SK-N-SH (cell line): ENCODE measurements around the gene ZNF407. TPM values are rescaled to one million over a fixed set of nuclear protein-coding genes. Genes with fewer than 3 reads are reported as not detected.

Experiments
- CTCF ChIA-PET: fragments of 300-600, 350-600 bp; formaldehyde crosslinking; extraction: SDS; loops from one replicate; lab custom pipeline; 2021; lab: Yijun Ruan, JAX
- POLR2A ChIA-PET: fragments of 350-600 bp; sonication (Branson Sonifier 250); formaldehyde crosslinking; extraction: SDS; loops from one replicate; lab custom pipeline; 2020; ENCODE audit warnings: antibody characterized with exemption, inconsistent platforms; lab: Yijun Ruan, JAX
- DNase-seq: peaks from one replicate; pipeline ENCODE4 v3.0.0; 2012
- H2AFZ ChIP-seq: fragments of 200-600 bp; sonication (generic); 2 replicates; pipeline ENCODE4 v1.8.1; 2016; ENCODE audit warnings: antibody characterized with exemption, mild to moderate bottlenecking, low read depth
- H3F3A ChIP-seq: fragments of 200-600 bp; sonication (generic); replicated peaks from 2 replicates; pipeline ENCODE3; 2016; ENCODE audit warnings: antibody characterized with exemption, mild to moderate bottlenecking; ENCODE audit not compliant: insufficient read depth
- H3K27ac ChIP-seq, 2 experiments: fragments of 200-500 bp in 1 of 2; fragments of 200-600 bp in 1 of 2; sonication (Bioruptor generic) in 1 of 2; sonication (generic), shearing (Covaris generic) in 1 of 2; 2 replicates each; pipeline versions ENCODE4 v1.5.1 to v1.6.1; 2014 to 2016; ENCODE audit warnings: low read depth in 2 of 2, inconsistent platforms in 1 of 2, low read length in 1 of 2, mild to moderate bottlenecking in 1 of 2, mixed read lengths in 1 of 2
- H3K27me3 ChIP-seq: fragments of 200-600 bp; sonication (generic), shearing (Covaris generic); 2 replicates; pipeline ENCODE4 v1.6.1; 2016; ENCODE audit warnings: mixed run types; ENCODE audit not compliant: insufficient read depth
- H3K36me3 ChIP-seq, 2 experiments: fragments of 200-500 bp in 1 of 2; fragments of 200-600 bp in 1 of 2; sonication (Bioruptor generic) in 1 of 2; sonication (generic) in 1 of 2; replicated peaks in 1 of 2; 2 replicates each; pipeline versions ENCODE3 to v1.5.1; 2014 to 2016; ENCODE audit warnings: low read length in 1 of 2, mild to moderate bottlenecking in 1 of 2; ENCODE audit not compliant: insufficient read depth in 2 of 2, control insufficient read depth in 1 of 2
- H3K4me1 ChIP-seq, 2 experiments: fragments of 200-500 bp in 1 of 2; fragments of 200-600 bp in 1 of 2; sonication (Bioruptor generic) in 1 of 2; sonication (generic), shearing (Covaris generic) in 1 of 2; 2 replicates each; pipeline versions ENCODE4 v1.5.1 to v1.6.1; 2014 to 2016; ENCODE audit warnings: low read depth in 1 of 2, low read length in 1 of 2, mixed run types in 1 of 2; ENCODE audit not compliant: insufficient read depth in 2 of 2, control insufficient read depth in 1 of 2
- H3K4me2 ChIP-seq: fragments of 200-600 bp; sonication (generic), shearing (Covaris generic); 2 replicates; pipeline ENCODE4 v1.6.1; 2017; ENCODE audit warnings: mixed run types
- H3K4me3 ChIP-seq, 2 experiments: fragments of 200-500 bp in 1 of 2; fragments of 200-600 bp in 1 of 2; sonication (Bioruptor generic) in 1 of 2; sonication (generic), shearing (Covaris generic) in 1 of 2; 2 replicates each; pipeline versions ENCODE4 v1.5.1 to v1.8.1; 2014 to 2016; ENCODE audit warnings: low read depth in 2 of 2, inconsistent platforms in 1 of 2, low read length in 1 of 2, mild to moderate bottlenecking in 1 of 2, mixed read lengths in 1 of 2, moderate library complexity in 1 of 2
- H3K79me2 ChIP-seq: fragments of 200-600 bp; sonication (generic); 2 replicates; pipeline ENCODE4 v1.8.1; 2017; ENCODE audit warnings: mild to moderate bottlenecking; ENCODE audit not compliant: insufficient read depth
- H3K9ac ChIP-seq: fragments of 200-600 bp; sonication (generic); 2 replicates; pipeline ENCODE4 v1.6.1; 2017; ENCODE audit warnings: mixed run types
- H3K9me2 ChIP-seq: fragments of 200-600 bp; sonication (generic); 2 replicates; pipeline ENCODE4 v1.6.1; 2017; ENCODE audit warnings: mixed run types
- H3K9me3 ChIP-seq: fragments of 200-600 bp; sonication (generic); 2 replicates; pipeline ENCODE4 v1.6.1; 2017; ENCODE audit warnings: mixed run types, mild to moderate bottlenecking, moderate library complexity
- H4K20me1 ChIP-seq: fragments of 200-600 bp; sonication (generic); 2 replicates; pipeline ENCODE4 v1.6.1; 2017; ENCODE audit warnings: mild to moderate bottlenecking, mixed run types; ENCODE audit not compliant: insufficient read depth
- CHD2 ChIP-seq: fragments of 150-350 bp; IDR thresholded peaks from 2 replicates; pipeline ENCODE4 v1.6.1; 2018; ENCODE audit warnings: low read length; ENCODE audit not compliant: partially characterized antibody
- EP300 ChIP-seq, 2 experiments: IDR thresholded peaks; 2 replicates each; pipeline versions ENCODE4 v1.4.0 to v1.6.1; 2012; ENCODE audit warnings: borderline replicate concordance in 1 of 2, low read depth in 1 of 2, low read length in 1 of 2
- EZH2phosphoT487 ChIP-seq: fragments of 200-600 bp; sonication (generic); IDR thresholded peaks from 2 replicates; pipeline ENCODE4 v1.6.1; 2017; ENCODE audit warnings: low read depth, mixed run types, mild to moderate bottlenecking, antibody characterized with exemption, moderate library complexity, borderline replicate concordance
- FOXJ3 ChIP-seq: sonication (generic); formaldehyde crosslinking; IDR thresholded peaks from 2 replicates; pipeline ENCODE4 v1.5.1; 2020; ENCODE audit warnings: mild to moderate bottlenecking, missing genetic modification reagents
- FOXM1 ChIP-seq: IDR thresholded peaks from 2 replicates; pipeline ENCODE4 v1.4.0; 2012; ENCODE audit warnings: low read depth, mild to moderate bottlenecking
- GATA2 ChIP-seq: sonication (generic); formaldehyde crosslinking; IDR thresholded peaks from 2 replicates; pipeline ENCODE4 v1.5.0; 2020; ENCODE audit warnings: mild to moderate bottlenecking, missing genetic modification reagents
- MEF2A ChIP-seq: IDR thresholded peaks from 2 replicates; pipeline ENCODE4 v1.4.0; 2012; ENCODE audit warnings: low read depth, borderline replicate concordance
- POLR2AphosphoS5 ChIP-seq: IDR thresholded peaks from 2 replicates; pipeline ENCODE4 v1.6.1; 2012; ENCODE audit warnings: low read depth, low read length
- RFX5 ChIP-seq: IDR thresholded peaks from 2 replicates; pipeline ENCODE4 v1.6.1; 2012; ENCODE audit warnings: mild to moderate bottlenecking, improper control_type of control experiment, low read length
- RXRA ChIP-seq: IDR thresholded peaks from 2 replicates; pipeline ENCODE4 v1.4.0; 2012; ENCODE audit warnings: low read depth, mild to moderate bottlenecking, borderline replicate concordance
- SIN3A ChIP-seq: IDR thresholded peaks from 2 replicates; pipeline ENCODE4 v1.6.1; 2012; ENCODE audit warnings: low read depth, mild to moderate bottlenecking, low read length, moderate library complexity, borderline replicate concordance
- TCF12 ChIP-seq: IDR thresholded peaks from 2 replicates; pipeline ENCODE4 v1.4.0; 2012
- WGBS: methylation state at CpG from one replicate; pipeline ENCODE4 v1.1.6; 2017; ENCODE audit warnings: low lambda C conversion rate; 5-methylcytosine and 5-hydroxymethylcytosine counted together
- polyA plus RNA-seq, 3 experiments: library from polyadenylated mRNA; depleted of rRNA; stranded (reverse); fragments of >200 nt; gene quantifications; 2 replicates each; pipeline ENCODE4 v1.2.3, GENCODE V29; 2012
- TF ChIP-seq, protein P1 (sequence below): IDR thresholded peaks from 2 replicates; pipeline ENCODE4 v1.4.0; 2012; ENCODE audit warnings: low read depth, borderline replicate concordance
- TF ChIP-seq, protein P2 (sequence below): fragments of 150-350 bp; IDR thresholded peaks from 2 replicates; pipeline ENCODE4 v1.6.1; 2017; ENCODE audit warnings: antibody characterized with exemption, low read length, low read depth, borderline replicate concordance
- TF ChIP-seq, protein P3 (sequence below): IDR thresholded peaks from 2 replicates; pipeline ENCODE4 v1.4.0; 2012; ENCODE audit warnings: low read depth

ZNF407 gene
- polyA plus RNA-seq, 1 of the 3 experiments (the other 2 are of a cell fraction) = 2.6 TPM

DNA sequence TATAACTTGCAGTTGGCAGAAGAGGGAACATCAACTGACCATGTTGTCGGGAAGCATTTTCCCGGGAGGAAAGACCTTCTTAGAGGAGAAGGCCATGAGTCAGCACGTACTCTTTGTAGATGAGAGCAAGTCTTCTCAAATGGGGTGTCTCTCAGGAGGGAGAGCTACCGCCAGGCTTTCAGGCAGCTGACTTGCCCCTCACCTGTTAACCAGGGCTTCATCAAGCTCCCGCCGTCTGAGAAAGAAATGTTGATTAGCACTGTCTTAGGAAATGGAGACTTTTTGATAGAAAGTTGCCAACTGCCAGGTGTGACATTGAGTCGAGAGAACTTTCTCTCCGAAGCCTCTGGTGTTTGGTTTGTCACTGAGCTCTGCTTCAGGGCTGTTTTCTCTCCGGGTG is 196.1 kb downstream of the ZNF407 start:
- POLR2A ChIA-PET = no interaction called here
- WGBS = 84% methylated on average over 9 of the region's 9 CpGs
- CTCF ChIA-PET = interaction anchor here (1.2 kb wide), 1 partner anchor 27 kb away, joined by 3 read pairs; no protein-coding TSS in a partner anchor
- no peak overlapping the region for H3K27ac ChIP-seq
- no peak overlapping the region for H2AFZ ChIP-seq
- TF ChIP-seq, protein P1, sequence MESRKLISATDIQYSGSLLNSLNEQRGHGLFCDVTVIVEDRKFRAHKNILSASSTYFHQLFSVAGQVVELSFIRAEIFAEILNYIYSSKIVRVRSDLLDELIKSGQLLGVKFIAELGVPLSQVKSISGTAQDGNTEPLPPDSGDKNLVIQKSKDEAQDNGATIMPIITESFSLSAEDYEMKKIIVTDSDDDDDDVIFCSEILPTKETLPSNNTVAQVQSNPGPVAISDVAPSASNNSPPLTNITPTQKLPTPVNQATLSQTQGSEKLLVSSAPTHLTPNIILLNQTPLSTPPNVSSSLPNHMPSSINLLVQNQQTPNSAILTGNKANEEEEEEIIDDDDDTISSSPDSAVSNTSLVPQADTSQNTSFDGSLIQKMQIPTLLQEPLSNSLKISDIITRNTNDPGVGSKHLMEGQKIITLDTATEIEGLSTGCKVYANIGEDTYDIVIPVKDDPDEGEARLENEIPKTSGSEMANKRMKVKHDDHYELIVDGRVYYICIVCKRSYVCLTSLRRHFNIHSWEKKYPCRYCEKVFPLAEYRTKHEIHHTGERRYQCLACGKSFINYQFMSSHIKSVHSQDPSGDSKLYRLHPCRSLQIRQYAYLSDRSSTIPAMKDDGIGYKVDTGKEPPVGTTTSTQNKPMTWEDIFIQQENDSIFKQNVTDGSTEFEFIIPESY = no peak
- TF ChIP-seq, all 33 proteins: peak for 0
- peaks cover 3 to 19% of the 10 kb centered on the region in 2 experiments; a peak in 2 of 4 replicates for H3K4me1 ChIP-seq
- no peak overlapping the region for H3K9ac ChIP-seq
- no peaks in the 10 kb centered on the region for H4K20me1 ChIP-seq
- peaks cover 25% of the 10 kb centered on the region for H3F3A ChIP-seq
- H3K27me3 ChIP-seq = no peaks in the 10 kb centered on the region
- no peaks in the 10 kb centered on the region; the same call in 1 of the 2 replicates for H3K9me3 ChIP-seq
- peaks cover 0 to 8% of the 10 kb centered on the region in 2 experiments for H3K36me3 ChIP-seq
- H3K4me3 ChIP-seq = no peak overlapping the region
- H3K9me2 ChIP-seq = no peaks in the 10 kb centered on the region
- H3K4me2 ChIP-seq = no peak overlapping the region
- no peaks in the 10 kb centered on the region for H3K79me2 ChIP-seq
- no peak for DNase-seq

DNA sequence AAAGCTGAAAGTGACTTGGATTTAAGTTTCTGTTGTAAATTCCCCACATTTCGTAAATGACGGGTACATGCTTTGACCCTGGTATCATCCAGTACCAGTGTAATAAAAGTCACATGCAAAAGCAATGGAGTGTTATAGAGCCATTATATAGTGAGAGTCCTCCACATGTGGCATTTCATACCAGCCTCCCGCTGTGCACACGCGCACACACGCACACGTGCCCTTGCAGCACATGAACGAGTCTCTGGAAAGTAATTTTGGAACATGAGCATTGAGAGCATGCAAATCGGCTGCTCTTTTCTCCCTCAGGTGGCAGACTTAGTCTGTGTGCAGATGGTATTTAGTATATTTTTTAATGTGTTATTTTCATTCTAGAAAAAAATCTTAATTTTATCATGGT is 198.1 kb downstream of the ZNF407 start:
- peaks cover 26% of the 10 kb centered on the region for H3F3A ChIP-seq
- no peak for DNase-seq
- H3K9me2 ChIP-seq = no peaks in the 10 kb centered on the region
- TF ChIP-seq RFX5 (no peak), SIN3A (no peak)
- TF ChIP-seq, protein P1 = no peak
- H3K4me2 ChIP-seq = no peak overlapping the region
- no peak overlapping the region for H3K27ac ChIP-seq
- H3K36me3 ChIP-seq = peaks cover 0 to 4% of the 10 kb centered on the region in 2 experiments
- H4K20me1 ChIP-seq = no peaks in the 10 kb centered on the region
- H2AFZ ChIP-seq = no peak overlapping the region
- H3K4me3 ChIP-seq = no peak overlapping the region
- no peaks in the 10 kb centered on the region for H3K27me3 ChIP-seq
- H3K79me2 ChIP-seq = no peaks in the 10 kb centered on the region
- ChIA-PET CTCF (interaction anchor here (1.3 kb wide), 1 partner anchor 23 kb away, joined by 4 read pairs; no protein-coding TSS in a partner anchor), POLR2A (no interaction called here)
- no peak overlapping the region for H3K9ac ChIP-seq
- H3K9me3 ChIP-seq = no peaks in the 10 kb centered on the region; the same call in 1 of the 2 replicates
- 98% methylated on average over 9 of the region's 9 CpGs for WGBS
- peaks cover 3 to 19% of the 10 kb centered on the region in 2 experiments; a peak in 2 of 4 replicates for H3K4me1 ChIP-seq

DNA sequence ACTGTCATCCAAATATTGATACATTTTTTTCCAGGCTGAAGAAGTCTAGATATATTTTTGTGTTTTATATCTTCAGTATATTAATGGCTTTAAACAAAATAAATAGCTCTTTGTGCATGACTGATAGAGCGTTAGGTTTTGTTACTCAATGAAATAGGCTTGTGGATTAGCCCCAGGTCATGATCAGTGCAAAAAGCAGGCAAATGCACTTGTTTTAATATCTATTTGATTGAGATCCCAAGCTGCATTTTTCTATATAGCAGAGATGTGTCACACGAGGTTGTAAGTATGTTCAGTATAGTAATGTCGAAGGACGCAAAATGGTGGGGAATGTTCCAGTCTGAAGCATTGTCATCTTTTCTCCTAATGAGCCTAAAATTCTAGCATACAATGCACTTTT is 198.5 kb downstream of the ZNF407 start:
- no peaks in the 10 kb centered on the region for H3K9me2 ChIP-seq
- CTCF ChIA-PET = interaction anchor here (0.9 to 1.3 kb wide), 2 partner anchors 23 to 143 kb away, joined by 4 read pairs; no protein-coding TSS in a partner anchor
- TF ChIP-seq, protein P2, sequence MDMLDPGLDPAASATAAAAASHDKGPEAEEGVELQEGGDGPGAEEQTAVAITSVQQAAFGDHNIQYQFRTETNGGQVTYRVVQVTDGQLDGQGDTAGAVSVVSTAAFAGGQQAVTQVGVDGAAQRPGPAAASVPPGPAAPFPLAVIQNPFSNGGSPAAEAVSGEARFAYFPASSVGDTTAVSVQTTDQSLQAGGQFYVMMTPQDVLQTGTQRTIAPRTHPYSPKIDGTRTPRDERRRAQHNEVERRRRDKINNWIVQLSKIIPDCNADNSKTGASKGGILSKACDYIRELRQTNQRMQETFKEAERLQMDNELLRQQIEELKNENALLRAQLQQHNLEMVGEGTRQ = no peak
- TF ChIP-seq MEF2A (no peak), TCF12 (no peak), CHD2 (no peak), POLR2AphosphoS5 (no peak), GATA2 (CRISPR knock-in tag) (no peak), EZH2phosphoT487 (no peak), FOXM1 (no peak), RFX5 (no peak), FOXJ3 (CRISPR knock-in tag) (no peak), RXRA (no peak), EP300 (IDR thresholded peaks at IDR 0.05; ENCODE audit: borderline replicate concordance in 1 of 2, low read depth in 1 of 2, low read length in 1 of 2) (no peak)
- TF ChIP-seq, protein P3, sequence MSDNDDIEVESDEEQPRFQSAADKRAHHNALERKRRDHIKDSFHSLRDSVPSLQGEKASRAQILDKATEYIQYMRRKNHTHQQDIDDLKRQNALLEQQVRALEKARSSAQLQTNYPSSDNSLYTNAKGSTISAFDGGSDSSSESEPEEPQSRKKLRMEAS = no peak

More for the DNA sequence above, 198.5 kb downstream of the ZNF407 start:
- H3K4me1 ChIP-seq = peaks cover 3 to 19% of the 10 kb centered on the region in 2 experiments; a peak in 2 of 4 replicates
- no peak for DNase-seq
- no peaks in the 10 kb centered on the region for H4K20me1 ChIP-seq
- H3K27ac ChIP-seq = peak overlapping the region; percentile 77 to 82; a peak in 3 of 4 replicates
- no peaks in the 10 kb centered on the region for H3K27me3 ChIP-seq
- H3K9me3 ChIP-seq = no peaks in the 10 kb centered on the region; the same call in 1 of the 2 replicates
- H3K9ac ChIP-seq = no peak overlapping the region
- POLR2A ChIA-PET = no interaction called here
- H3F3A ChIP-seq = peaks cover 26% of the 10 kb centered on the region
- WGBS = 88% methylated on average over 4 of the region's 4 CpGs
- H3K79me2 ChIP-seq = no peaks in the 10 kb centered on the region
- peak overlapping the region; percentile 69 for H3K4me2 ChIP-seq
- no peak overlapping the region for H3K4me3 ChIP-seq
- peaks cover 0 to 4% of the 10 kb centered on the region in 2 experiments for H3K36me3 ChIP-seq
- H2AFZ ChIP-seq = no peak overlapping the region
